GM23338 (cell line): ENCODE measurements around the gene PPP2R5D. TPM values are rescaled to one million over a fixed set of nuclear protein-coding genes. Genes with fewer than 3 reads are reported as not detected.

Experiments
- ATAC-seq: fragments of 200-7000 bp; cut with Tn5 transposase; 3 replicates; pipeline ENCODE4 v1.9.1; 2020
- DNase-seq: peaks from one replicate; pipeline ENCODE4 v3.0.0-alpha.2; 2015; ENCODE audit warnings: low spot score
- H2AFZ ChIP-seq: fragments of 200-600 bp; sonication (generic); 2 replicates; pipeline ENCODE4 v1.8.0; 2016; ENCODE audit warnings: antibody characterized with exemption, mild to moderate bottlenecking, moderate library complexity
- H3F3A ChIP-seq: fragments of 200-600 bp; sonication (generic); replicated peaks from 2 replicates; pipeline ENCODE4 v1.8.0; 2017; ENCODE audit warnings: antibody characterized with exemption, mixed run types, low read depth
- H3K27ac ChIP-seq: fragments of 200-600 bp; sonication (generic); 2 replicates; pipeline ENCODE4 v1.6.1; 2016; ENCODE audit warnings: low read depth
- H3K27me3 ChIP-seq: fragments of 200-600 bp; sonication (generic); 2 replicates; pipeline ENCODE4 v1.8.0; 2016; ENCODE audit warnings: mild to moderate bottlenecking, mixed run types, moderate library complexity; ENCODE audit not compliant: insufficient read depth
- H3K36me3 ChIP-seq: fragments of 200-600 bp; sonication (generic); 2 replicates; pipeline ENCODE4 v1.8.0; 2016; ENCODE audit warnings: mild to moderate bottlenecking; ENCODE audit not compliant: insufficient read depth
- H3K4me1 ChIP-seq: fragments of 200-600 bp; sonication (generic); 2 replicates; pipeline ENCODE4 v1.8.0; 2016; ENCODE audit warnings: mild to moderate bottlenecking, moderate library complexity; ENCODE audit not compliant: insufficient read depth
- H3K4me2 ChIP-seq: fragments of 200-600 bp; sonication (generic); 2 replicates; pipeline ENCODE4 v1.7.1; 2017; ENCODE audit warnings: mixed run types
- H3K4me3 ChIP-seq: fragments of 200-600 bp; sonication (generic); 2 replicates; pipeline ENCODE4 v1.6.1; 2016; ENCODE audit warnings: mixed run types
- H3K79me2 ChIP-seq: fragments of 200-600 bp; sonication (generic); replicated peaks from 2 replicates; pipeline ENCODE4 v1.8.0; 2017; ENCODE audit warnings: mild to moderate bottlenecking; ENCODE audit not compliant: insufficient read depth
- H3K9me2 ChIP-seq: fragments of 200-600 bp; sonication (generic); 2 replicates; pipeline ENCODE4 v1.8.0; 2017; ENCODE audit not compliant: insufficient read depth
- H4K20me1 ChIP-seq: fragments of 200-600 bp; sonication (generic); replicated peaks from 2 replicates; pipeline ENCODE4 v1.8.0; 2017; ENCODE audit warnings: mild to moderate bottlenecking; ENCODE audit not compliant: insufficient read depth
- H3K27ac Mint-ChIP-seq: 2 replicates; pipeline ENCODE4 v1.8.0; 2020; ENCODE audit warnings: inconsistent platforms, mild to moderate bottlenecking, moderate library complexity, mixed read lengths
- H3K27me3 Mint-ChIP-seq: 3 replicates; pipeline ENCODE4 v1.8.0; 2022; ENCODE audit warnings: low read depth, mild to moderate bottlenecking, moderate library complexity, mixed read lengths, inconsistent platforms; ENCODE audit not compliant: insufficient read depth, poor library complexity
- H3K36me3 Mint-ChIP-seq: 3 replicates; pipeline ENCODE4 v1.8.0; 2021; ENCODE audit warnings: low read depth, mild to moderate bottlenecking, inconsistent platforms, moderate library complexity, mixed read lengths
- H3K4me1 Mint-ChIP-seq: 3 replicates; pipeline ENCODE4 v1.8.0; 2020; ENCODE audit warnings: mild to moderate bottlenecking, inconsistent platforms, mixed read lengths
- H3K4me3 Mint-ChIP-seq: 3 replicates; pipeline ENCODE4 v1.8.0; 2021; ENCODE audit warnings: moderate library complexity, mild to moderate bottlenecking, inconsistent platforms, mixed read lengths
- H3K9me3 Mint-ChIP-seq: 3 replicates; pipeline ENCODE4 v1.8.0; 2020; ENCODE audit warnings: moderate library complexity, mild to moderate bottlenecking, inconsistent platforms, mixed read lengths
- CREB1 ChIP-seq: fragments of 250-450 bp; sonication (Bioruptor Pico); IDR thresholded peaks from 2 replicates; pipeline ENCODE4 v1.5.0; 2020; ENCODE audit warnings: low read depth, mild to moderate bottlenecking, moderate library complexity
- EZH2 ChIP-seq: fragments of 200-600 bp; sonication (generic); IDR thresholded peaks from one replicate; pipeline ENCODE4 v1.8.0; 2017; ENCODE audit warnings: antibody characterized with exemption, mild to moderate bottlenecking, low read depth; ENCODE audit not compliant: unreplicated experiment
- NANOG ChIP-seq: IDR thresholded peaks from 2 replicates; pipeline ENCODE4 v1.6.1; 2016; ENCODE audit warnings: antibody characterized with exemption, borderline replicate concordance
- polyA plus RNA-seq: library from polyadenylated mRNA; unstranded; fragments of >200 nt; fragmentation: Nextera tagmentation; extraction: Ambion mirVana; gene quantifications from 2 replicates; pipeline ENCODE4 v1.2.1, GENCODE V29; 2016
- total RNA-seq: library from RNA; depleted of rRNA; stranded (reverse); fragments of >200 nt; shearing (Covaris generic); gene quantifications from 2 replicates; pipeline ENCODE4 v1.2.3, GENCODE V29; 2014
- TF ChIP-seq, protein P1 (sequence below): fragments of 250-450 bp; sonication (Bioruptor Pico); IDR thresholded peaks from 2 replicates; pipeline ENCODE4 v1.5.0; 2020; ENCODE audit warnings: mild to moderate bottlenecking, moderate library complexity
- TF ChIP-seq, protein P2 (sequence below): IDR thresholded peaks from one replicate; pipeline ENCODE4 v1.6.1; 2018; ENCODE audit warnings: antibody characterized with exemption; ENCODE audit not compliant: unreplicated experiment
- TF ChIP-seq, protein P3 (sequence below), 2 experiments: fragments of 200-600 bp in 1 of 2; sonication (generic) in 1 of 2; conservative IDR thresholded peaks; 2 replicates each; pipeline versions ENCODE4 v1.5.1 to v1.6.1; 2016 to 2017; ENCODE audit warnings: antibody characterized with exemption in 2 of 2, low read depth in 2 of 2, mild to moderate bottlenecking in 2 of 2, moderate library complexity in 1 of 2

The PPP2R5D gene
- total and polyA plus RNA-seq, 2 experiments from 2014 or later, result 20.0 to 55.3 TPM

DNA sequence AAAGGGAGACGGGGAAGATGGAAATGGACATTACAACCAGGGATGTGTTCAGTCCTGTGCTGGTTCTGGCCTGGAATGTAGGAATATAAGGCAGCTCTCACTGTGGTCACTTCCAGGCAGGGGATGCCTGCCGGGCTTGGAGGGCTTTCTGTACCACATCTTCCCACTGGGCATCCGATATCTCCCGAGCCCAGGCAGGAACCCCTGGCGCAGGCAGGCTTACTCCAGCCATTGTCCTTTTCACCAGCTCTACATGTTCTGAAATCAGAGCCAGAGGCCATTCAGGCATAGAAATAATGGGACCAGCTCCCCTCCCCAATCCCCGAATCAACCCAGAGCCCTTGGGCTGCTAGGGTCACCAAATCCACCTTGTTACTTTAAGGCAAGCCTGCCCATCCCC lies 28.0 kb downstream of the PPP2R5D start (continued):
- TF ChIP-seq, protein P1, sequence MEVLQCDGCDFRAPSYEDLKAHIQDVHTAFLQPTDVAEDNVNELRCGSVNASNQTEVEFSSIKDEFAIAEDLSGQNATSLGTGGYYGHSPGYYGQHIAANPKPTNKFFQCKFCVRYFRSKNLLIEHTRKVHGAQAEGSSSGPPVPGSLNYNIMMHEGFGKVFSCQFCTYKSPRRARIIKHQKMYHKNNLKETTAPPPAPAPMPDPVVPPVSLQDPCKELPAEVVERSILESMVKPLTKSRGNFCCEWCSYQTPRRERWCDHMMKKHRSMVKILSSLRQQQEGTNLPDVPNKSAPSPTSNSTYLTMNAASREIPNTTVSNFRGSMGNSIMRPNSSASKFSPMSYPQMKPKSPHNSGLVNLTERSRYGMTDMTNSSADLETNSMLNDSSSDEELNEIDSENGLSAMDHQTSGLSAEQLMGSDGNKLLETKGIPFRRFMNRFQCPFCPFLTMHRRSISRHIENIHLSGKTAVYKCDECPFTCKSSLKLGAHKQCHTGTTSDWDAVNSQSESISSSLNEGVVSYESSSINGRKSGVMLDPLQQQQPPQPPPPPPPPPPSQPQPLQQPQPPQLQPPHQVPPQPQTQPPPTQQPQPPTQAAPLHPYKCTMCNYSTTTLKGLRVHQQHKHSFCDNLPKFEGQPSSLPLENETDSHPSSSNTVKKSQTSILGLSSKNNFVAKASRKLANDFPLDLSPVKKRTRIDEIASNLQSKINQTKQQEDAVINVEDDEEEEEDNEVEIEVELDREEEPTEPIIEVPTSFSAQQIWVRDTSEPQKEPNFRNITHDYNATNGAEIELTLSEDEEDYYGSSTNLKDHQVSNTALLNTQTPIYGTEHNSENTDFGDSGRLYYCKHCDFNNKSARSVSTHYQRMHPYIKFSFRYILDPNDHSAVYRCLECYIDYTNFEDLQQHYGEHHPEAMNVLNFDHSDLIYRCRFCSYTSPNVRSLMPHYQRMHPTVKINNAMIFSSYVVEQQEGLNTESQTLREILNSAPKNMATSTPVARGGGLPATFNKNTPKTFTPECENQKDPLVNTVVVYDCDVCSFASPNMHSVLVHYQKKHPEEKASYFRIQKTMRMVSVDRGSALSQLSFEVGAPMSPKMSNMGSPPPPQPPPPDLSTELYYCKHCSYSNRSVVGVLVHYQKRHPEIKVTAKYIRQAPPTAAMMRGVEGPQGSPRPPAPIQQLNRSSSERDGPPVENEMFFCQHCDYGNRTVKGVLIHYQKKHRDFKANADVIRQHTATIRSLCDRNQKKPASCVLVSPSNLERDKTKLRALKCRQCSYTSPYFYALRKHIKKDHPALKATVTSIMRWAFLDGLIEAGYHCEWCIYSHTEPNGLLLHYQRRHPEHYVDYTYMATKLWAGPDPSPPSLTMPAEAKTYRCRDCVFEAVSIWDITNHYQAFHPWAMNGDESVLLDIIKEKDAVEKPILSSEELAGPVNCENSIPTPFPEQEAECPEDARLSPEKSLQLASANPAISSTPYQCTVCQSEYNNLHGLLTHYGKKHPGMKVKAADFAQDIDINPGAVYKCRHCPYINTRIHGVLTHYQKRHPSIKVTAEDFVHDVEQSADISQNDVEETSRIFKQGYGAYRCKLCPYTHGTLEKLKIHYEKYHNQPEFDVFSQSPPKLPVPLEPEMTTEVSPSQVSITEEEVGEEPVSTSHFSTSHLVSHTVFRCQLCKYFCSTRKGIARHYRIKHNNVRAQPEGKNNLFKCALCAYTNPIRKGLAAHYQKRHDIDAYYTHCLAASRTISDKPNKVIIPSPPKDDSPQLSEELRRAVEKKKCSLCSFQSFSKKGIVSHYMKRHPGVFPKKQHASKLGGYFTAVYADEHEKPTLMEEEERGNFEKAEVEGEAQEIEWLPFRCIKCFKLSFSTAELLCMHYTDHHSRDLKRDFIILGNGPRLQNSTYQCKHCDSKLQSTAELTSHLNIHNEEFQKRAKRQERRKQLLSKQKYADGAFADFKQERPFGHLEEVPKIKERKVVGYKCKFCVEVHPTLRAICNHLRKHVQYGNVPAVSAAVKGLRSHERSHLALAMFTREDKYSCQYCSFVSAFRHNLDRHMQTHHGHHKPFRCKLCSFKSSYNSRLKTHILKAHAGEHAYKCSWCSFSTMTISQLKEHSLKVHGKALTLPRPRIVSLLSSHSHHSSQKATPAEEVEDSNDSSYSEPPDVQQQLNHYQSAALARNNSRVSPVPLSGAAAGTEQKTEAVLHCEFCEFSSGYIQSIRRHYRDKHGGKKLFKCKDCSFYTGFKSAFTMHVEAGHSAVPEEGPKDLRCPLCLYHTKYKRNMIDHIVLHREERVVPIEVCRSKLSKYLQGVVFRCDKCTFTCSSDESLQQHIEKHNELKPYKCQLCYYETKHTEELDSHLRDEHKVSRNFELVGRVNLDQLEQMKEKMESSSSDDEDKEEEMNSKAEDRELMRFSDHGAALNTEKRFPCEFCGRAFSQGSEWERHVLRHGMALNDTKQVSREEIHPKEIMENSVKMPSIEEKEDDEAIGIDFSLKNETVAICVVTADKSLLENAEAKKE (CRISPR knock-in tag), result no peak

DNA sequence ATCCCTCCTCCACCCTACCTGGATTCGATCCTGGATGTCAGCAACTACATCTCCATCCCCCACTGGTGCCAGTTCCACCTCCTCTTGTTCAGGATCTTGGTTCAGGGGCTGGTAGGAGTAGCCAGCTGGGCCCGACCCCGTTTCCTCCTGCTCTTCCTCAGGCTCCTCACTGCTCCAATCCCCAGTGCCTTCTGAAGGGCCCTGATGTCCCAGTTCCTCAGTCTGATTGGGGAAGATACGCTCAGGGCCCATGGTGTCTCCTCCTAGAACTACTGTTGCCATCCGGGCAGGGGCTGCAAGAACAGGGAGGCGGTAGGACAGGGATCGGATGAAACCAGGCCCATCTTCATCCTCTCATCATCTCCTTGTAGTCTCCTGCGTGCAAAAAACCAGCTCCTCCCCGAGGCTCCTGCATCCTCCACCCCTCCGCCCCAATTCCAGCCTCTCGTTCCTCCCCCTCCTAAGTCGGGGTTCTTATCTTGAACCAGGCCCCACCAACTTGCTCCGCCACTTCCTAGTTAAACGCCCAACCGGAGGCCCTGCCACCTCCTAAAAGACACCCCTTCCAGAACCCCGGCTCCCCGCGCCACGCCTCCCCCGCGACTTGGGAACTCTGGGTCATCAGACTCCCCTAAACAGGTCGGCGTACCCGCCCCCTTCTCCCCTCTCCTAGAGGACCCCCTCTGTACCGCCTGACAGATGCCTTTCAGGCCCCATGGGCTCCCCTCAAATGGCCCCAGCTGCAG lies 28.9 kb downstream of the PPP2R5D start:
- Histone ChIP-seq H3K79me2 (peaks cover 45% of the 10 kb centered on the region), H3K4me3 (peak overlapping the region; percentile 82), H3K27me3 (no peaks in the 10 kb centered on the region), H2AFZ (peak overlapping the region; percentile 12; the same call in 1 of the 2 replicates), H3K4me1 (peaks cover 16% of the 10 kb centered on the region), H3K27ac (peak overlapping the region; percentile 83; the same call in 1 of the 2 replicates), H3K36me3 (peaks cover 8% of the 10 kb centered on the region; the same call in 1 of the 2 replicates), H3F3A (0 out of 2 replicates have a peak, but pooled peaks cover 21% of the 10 kb centered on the region), H4K20me1 (peaks cover 17% of the 10 kb centered on the region), H3K9me2 (no peaks in the 10 kb centered on the region), H3K4me2 (peak overlapping the region; percentile 99)
- Mint-ChIP-seq H3K36me3 (peaks cover 67% of the 10 kb centered on the region), H3K27ac (peak overlapping the region; percentile 95), H3K9me3 (no peaks in the 10 kb centered on the region), H3K4me3 (peak overlapping the region; percentile 92), H3K27me3 (peaks cover 23% of the 10 kb centered on the region), H3K4me1 (peaks cover 30% of the 10 kb centered on the region)
- DNase-seq, result no peak
- peak; percentile 37 for ATAC-seq
- TF ChIP-seq EZH2 (no peak), NANOG (no peak), CREB1 (CRISPR knock-in tag) (no peak)
- TF ChIP-seq, protein P2, sequence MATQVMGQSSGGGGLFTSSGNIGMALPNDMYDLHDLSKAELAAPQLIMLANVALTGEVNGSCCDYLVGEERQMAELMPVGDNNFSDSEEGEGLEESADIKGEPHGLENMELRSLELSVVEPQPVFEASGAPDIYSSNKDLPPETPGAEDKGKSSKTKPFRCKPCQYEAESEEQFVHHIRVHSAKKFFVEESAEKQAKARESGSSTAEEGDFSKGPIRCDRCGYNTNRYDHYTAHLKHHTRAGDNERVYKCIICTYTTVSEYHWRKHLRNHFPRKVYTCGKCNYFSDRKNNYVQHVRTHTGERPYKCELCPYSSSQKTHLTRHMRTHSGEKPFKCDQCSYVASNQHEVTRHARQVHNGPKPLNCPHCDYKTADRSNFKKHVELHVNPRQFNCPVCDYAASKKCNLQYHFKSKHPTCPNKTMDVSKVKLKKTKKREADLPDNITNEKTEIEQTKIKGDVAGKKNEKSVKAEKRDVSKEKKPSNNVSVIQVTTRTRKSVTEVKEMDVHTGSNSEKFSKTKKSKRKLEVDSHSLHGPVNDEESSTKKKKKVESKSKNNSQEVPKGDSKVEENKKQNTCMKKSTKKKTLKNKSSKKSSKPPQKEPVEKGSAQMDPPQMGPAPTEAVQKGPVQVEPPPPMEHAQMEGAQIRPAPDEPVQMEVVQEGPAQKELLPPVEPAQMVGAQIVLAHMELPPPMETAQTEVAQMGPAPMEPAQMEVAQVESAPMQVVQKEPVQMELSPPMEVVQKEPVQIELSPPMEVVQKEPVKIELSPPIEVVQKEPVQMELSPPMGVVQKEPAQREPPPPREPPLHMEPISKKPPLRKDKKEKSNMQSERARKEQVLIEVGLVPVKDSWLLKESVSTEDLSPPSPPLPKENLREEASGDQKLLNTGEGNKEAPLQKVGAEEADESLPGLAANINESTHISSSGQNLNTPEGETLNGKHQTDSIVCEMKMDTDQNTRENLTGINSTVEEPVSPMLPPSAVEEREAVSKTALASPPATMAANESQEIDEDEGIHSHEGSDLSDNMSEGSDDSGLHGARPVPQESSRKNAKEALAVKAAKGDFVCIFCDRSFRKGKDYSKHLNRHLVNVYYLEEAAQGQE, result no peak
- TF ChIP-seq, protein P3, sequence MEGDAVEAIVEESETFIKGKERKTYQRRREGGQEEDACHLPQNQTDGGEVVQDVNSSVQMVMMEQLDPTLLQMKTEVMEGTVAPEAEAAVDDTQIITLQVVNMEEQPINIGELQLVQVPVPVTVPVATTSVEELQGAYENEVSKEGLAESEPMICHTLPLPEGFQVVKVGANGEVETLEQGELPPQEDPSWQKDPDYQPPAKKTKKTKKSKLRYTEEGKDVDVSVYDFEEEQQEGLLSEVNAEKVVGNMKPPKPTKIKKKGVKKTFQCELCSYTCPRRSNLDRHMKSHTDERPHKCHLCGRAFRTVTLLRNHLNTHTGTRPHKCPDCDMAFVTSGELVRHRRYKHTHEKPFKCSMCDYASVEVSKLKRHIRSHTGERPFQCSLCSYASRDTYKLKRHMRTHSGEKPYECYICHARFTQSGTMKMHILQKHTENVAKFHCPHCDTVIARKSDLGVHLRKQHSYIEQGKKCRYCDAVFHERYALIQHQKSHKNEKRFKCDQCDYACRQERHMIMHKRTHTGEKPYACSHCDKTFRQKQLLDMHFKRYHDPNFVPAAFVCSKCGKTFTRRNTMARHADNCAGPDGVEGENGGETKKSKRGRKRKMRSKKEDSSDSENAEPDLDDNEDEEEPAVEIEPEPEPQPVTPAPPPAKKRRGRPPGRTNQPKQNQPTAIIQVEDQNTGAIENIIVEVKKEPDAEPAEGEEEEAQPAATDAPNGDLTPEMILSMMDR (conservative IDR thresholded peaks at IDR 0.05; ENCODE audit: low read depth in 2 of 2), result no peak
